ENCODE measurements around the gene CACNA1C.

- TF ChIP-seq POLR2A (IDR thresholded peaks at IDR 0.05), result no peak
- TF ChIP-seq CTCF (IDR thresholded peaks at IDR 0.05), result no peak
- TF ChIP-seq EP300 (IDR thresholded peaks at IDR 0.05), result no peak
Observed at GRCh38 chr12:2610358-2610757, 557.6 kb downstream of the CACNA1C start.

All from tibial nerve (tissue), 4 donors.